ENCODE data around the gene CKS1B. TPM values are rescaled to one million over a fixed set of nuclear protein-coding genes. Genes with fewer than 3 reads are reported as not detected.

The CKS1B gene
- total RNA-seq, 1 donor = 68.2 TPM

GRCh38 chr1:154935749-154936554, 38.5 kb upstream of the CKS1B start:
- TF ChIP-seq, protein P1, sequence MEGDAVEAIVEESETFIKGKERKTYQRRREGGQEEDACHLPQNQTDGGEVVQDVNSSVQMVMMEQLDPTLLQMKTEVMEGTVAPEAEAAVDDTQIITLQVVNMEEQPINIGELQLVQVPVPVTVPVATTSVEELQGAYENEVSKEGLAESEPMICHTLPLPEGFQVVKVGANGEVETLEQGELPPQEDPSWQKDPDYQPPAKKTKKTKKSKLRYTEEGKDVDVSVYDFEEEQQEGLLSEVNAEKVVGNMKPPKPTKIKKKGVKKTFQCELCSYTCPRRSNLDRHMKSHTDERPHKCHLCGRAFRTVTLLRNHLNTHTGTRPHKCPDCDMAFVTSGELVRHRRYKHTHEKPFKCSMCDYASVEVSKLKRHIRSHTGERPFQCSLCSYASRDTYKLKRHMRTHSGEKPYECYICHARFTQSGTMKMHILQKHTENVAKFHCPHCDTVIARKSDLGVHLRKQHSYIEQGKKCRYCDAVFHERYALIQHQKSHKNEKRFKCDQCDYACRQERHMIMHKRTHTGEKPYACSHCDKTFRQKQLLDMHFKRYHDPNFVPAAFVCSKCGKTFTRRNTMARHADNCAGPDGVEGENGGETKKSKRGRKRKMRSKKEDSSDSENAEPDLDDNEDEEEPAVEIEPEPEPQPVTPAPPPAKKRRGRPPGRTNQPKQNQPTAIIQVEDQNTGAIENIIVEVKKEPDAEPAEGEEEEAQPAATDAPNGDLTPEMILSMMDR (IDR thresholded peaks at IDR 0.05; ENCODE audit: insufficient read depth, low read depth, low read length) = no peak
- no peak for DNase-seq (ENCODE audit: low read depth)
- peak overlapping the region; percentile 83 for H3K4me3 ChIP-seq (ENCODE audit: low read depth, low read length)

- TF ChIP-seq, protein P1 (IDR thresholded peaks at IDR 0.05; ENCODE audit: insufficient read depth, low read depth, low read length) = peak; percentile 24
- DNase-seq (ENCODE audit: low read depth) = peak; percentile 98
- H3K4me3 ChIP-seq (ENCODE audit: low read depth, low read length) = peak within 1 kb of the TSS; percentile 83
Measured at GRCh38 chr1:154936555-154937084, 37.9 kb upstream of the CKS1B start, which contains the start of gene PMVK. PMVK (minus strand) TSS chr1:154936719; CDS start chr1:154936685, 34 bp downstream.

DNA sequence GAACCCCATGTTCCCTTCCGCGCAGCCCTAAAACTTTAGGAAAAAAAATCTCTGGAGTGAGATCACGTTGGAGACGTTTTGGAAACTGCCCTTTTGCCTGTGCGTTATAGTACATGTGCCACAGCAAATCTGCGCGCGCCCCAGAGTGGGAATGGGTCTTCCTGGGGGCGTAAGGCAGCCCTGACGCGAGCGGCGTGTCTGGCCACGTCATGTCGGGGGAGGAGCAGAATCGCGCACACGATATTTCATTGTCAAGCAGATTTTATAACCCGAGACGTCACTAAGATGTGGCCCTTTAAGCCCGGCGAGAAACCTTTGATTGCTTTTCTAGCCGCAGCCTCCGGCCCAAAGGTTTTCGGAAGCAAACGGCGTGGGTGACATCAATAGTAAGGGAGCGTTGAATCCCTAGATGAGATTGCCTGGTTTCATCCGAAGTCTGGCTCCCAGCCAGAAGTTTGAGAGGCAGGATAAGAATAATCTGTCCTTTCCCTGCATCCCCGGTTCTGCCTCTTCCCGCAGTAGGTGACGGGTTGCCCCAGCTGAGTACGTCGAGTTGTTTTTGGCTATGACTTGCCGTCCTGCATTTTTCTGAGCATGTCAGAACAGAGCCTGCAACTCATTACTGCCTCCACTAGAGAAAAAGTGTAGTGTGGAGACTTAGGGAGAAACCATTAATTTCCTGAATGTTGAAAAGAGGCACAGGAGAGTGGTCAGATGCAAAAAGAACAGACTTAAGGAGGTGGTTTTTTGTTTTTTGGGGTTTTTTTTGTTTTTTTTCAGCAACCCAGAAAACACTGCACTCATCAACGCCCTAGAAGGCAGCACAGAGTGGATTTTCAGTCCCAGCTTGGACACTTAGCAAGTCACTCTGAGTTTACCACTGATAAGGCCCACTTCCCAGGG, 37.1 kb upstream of the CKS1B start:
- H3K4me3 ChIP-seq (ENCODE audit: low read depth, low read length) = peak overlapping the region; percentile 83
- DNase-seq (ENCODE audit: low read depth) = peak; percentile 99
- TF ChIP-seq, protein P1 (IDR thresholded peaks at IDR 0.05; ENCODE audit: insufficient read depth, low read depth, low read length) = peak; percentile 23

DNA sequence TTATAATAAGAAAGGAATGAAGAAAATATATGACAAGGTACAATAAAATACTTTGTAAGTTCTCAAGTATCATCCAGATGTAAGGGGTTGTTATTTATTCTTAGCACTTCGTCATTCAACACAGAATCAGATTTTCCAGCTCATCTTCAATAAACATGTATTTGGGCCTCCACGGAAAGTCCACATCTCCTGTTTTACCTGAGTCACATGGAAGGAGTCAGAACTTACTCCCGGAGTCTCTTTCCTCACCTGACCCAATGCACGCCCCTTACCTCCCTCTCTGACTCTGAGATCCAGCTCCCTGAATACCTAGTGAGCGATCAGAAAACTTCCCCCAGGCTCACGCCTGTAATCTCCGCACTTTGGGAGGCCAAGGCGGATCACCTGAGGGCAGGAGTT, 36.5 kb upstream of the CKS1B start:
- no peak for DNase-seq (ENCODE audit: low read depth)
- TF ChIP-seq, protein P1 (IDR thresholded peaks at IDR 0.05; ENCODE audit: insufficient read depth, low read depth, low read length) = no peak
- peak overlapping the region; percentile 83 for H3K4me3 ChIP-seq (ENCODE audit: low read depth, low read length)

- TF ChIP-seq, protein P1 (IDR thresholded peaks at IDR 0.05; ENCODE audit: insufficient read depth, low read depth, low read length) = no peak
- no peak for DNase-seq (ENCODE audit: low read depth)
- H3K4me3 ChIP-seq (ENCODE audit: low read depth, low read length) = no peak overlapping the region
Measured at GRCh38 chr1:154938604-154939399, 35.7 kb upstream of the CKS1B start.

GRCh38 chr1:154940213-154940560, 34.3 kb upstream of the CKS1B start:
- no peak for DNase-seq (ENCODE audit: low read depth)
- TF ChIP-seq, protein P1 (IDR thresholded peaks at IDR 0.05; ENCODE audit: insufficient read depth, low read depth, low read length) = no peak
- H3K4me3 ChIP-seq (ENCODE audit: low read depth, low read length) = no peak overlapping the region

Data from fibroblast of villous mesenchyme (primary cell).